BJ (cell line): ENCODE measurements around the gene UGGT1. TPM values are rescaled to one million over a fixed set of nuclear protein-coding genes. Genes with fewer than 3 reads are reported as not detected.

Experiments
- CTCF ChIA-PET: fragments of 350-600 bp; formaldehyde crosslinking; extraction: SDS; loops from one replicate; lab custom pipeline; 2021; ENCODE audit warnings: antibody characterized with exemption, inconsistent platforms; lab: Yijun Ruan, JAX
- POLR2A ChIA-PET: fragments of 300-600 bp; sonication (Branson Sonifier 250); formaldehyde crosslinking; extraction: SDS; loops from one replicate; lab custom pipeline; 2021; ENCODE audit warnings: antibody characterized with exemption; lab: Charles Lee
- DNase-seq: peaks from one replicate; pipeline ENCODE4 v3.0.0-alpha.2; 2011; ENCODE audit warnings: low read depth
- H3K27me3 ChIP-seq: 2 replicates; pipeline ENCODE4 v1.6.0; 2011; ENCODE audit warnings: low read length; ENCODE audit not compliant: control insufficient read depth, insufficient read depth
- H3K36me3 ChIP-seq: 2 replicates; pipeline ENCODE4 v1.5.1; 2011; ENCODE audit warnings: low read length; ENCODE audit not compliant: control insufficient read depth, insufficient read depth
- H3K4me3 ChIP-seq: 2 replicates; pipeline ENCODE4 v1.5.1; 2011; ENCODE audit warnings: low read depth, mild to moderate bottlenecking, control low read depth, low read length
- polyA plus RNA-seq: library from polyadenylated mRNA; depleted of rRNA; stranded (reverse); fragments of >200 nt; gene quantifications from 2 replicates; pipeline ENCODE4 v1.2.3, GENCODE V29; 2011
- TF ChIP-seq, protein P1 (sequence below): IDR thresholded peaks from 2 replicates; pipeline ENCODE4 v1.5.1; 2011; ENCODE audit warnings: low read depth, mild to moderate bottlenecking, control low read depth, inconsistent platforms, low read length, moderate library complexity; ENCODE audit not compliant: insufficient read depth

UGGT1 gene
- polyA plus RNA-seq, 1 experiment, result 28.6 TPM

- TF ChIP-seq, protein P1, sequence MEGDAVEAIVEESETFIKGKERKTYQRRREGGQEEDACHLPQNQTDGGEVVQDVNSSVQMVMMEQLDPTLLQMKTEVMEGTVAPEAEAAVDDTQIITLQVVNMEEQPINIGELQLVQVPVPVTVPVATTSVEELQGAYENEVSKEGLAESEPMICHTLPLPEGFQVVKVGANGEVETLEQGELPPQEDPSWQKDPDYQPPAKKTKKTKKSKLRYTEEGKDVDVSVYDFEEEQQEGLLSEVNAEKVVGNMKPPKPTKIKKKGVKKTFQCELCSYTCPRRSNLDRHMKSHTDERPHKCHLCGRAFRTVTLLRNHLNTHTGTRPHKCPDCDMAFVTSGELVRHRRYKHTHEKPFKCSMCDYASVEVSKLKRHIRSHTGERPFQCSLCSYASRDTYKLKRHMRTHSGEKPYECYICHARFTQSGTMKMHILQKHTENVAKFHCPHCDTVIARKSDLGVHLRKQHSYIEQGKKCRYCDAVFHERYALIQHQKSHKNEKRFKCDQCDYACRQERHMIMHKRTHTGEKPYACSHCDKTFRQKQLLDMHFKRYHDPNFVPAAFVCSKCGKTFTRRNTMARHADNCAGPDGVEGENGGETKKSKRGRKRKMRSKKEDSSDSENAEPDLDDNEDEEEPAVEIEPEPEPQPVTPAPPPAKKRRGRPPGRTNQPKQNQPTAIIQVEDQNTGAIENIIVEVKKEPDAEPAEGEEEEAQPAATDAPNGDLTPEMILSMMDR, result no peak
- no peaks in the 10 kb centered on the region for H3K27me3 ChIP-seq
- no peak for DNase-seq
- ChIA-PET POLR2A (no interaction called here), CTCF (no interaction called here)
- no peak overlapping the region for H3K4me3 ChIP-seq
- H3K36me3 ChIP-seq, result no peaks in the 10 kb centered on the region
Measured at GRCh38 chr2:128197059-128197458, 106.1 kb downstream of the UGGT1 start.

DNA sequence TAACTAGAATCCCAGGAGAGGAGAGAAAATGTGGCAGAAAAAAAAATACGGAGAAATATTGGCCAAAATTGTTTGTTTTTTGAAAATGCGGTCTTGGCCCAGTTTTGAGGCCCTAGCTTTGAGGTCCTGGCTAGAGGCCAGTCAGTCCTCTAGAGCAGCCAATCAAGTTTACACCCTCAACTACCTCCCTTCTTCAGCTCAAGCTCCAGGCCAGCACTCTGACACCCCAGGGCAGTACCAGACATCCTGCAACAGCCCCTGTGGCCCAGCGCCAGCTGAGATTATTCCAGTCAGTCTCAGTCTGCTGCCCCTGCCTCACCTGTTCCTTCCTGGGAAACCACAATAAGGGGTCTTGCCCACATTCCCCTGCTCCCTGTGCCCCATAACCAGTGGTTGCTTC is 107.7 kb downstream of the UGGT1 start:
- DNase-seq, result no peak
- Histone ChIP-seq H3K36me3 (no peaks in the 10 kb centered on the region), H3K4me3 (no peak overlapping the region), H3K27me3 (no peaks in the 10 kb centered on the region)
- CTCF ChIA-PET, result interaction anchor here (0.6 kb wide), 1 partner anchor 15 kb away, joined by 4 read pairs; no protein-coding TSS in a partner anchor
- TF ChIP-seq, protein P1, result no peak
- POLR2A ChIA-PET, result no interaction called here

DNA sequence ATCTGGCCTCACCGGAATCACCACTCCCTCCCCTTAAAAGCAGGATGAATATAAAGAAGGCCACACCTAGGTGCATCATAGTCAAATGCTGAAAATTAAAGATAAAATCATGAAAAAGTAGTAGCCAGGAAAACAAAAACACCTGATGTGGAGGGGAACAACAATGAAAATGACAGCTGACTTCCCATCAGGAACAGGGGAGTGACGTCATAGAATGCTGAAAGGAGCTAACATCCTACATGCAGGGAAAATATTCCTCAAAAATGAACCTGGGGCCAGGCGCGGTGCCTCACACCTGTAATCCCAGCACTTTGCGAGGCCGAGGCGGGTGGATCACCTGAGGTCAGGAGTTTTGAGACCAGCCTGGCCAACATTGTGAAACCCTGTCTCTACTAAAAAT is 108.1 kb downstream of the UGGT1 start:
- H3K27me3 ChIP-seq, result no peaks in the 10 kb centered on the region
- CTCF ChIA-PET, result interaction anchor here (0.6 kb wide), 1 partner anchor 14 kb away, joined by 4 read pairs; no protein-coding TSS in a partner anchor

GRCh38 chr2:128202791-128203190 is 111.8 kb downstream of the UGGT1 start:
- CTCF ChIA-PET, result no interaction called here
- Histone ChIP-seq H3K27me3 (no peaks in the 10 kb centered on the region), H3K4me3 (no peak overlapping the region), H3K36me3 (no peaks in the 10 kb centered on the region)
- TF ChIP-seq, protein P1, result no peak
- DNase-seq, result no peak
- POLR2A ChIA-PET, result no interaction called here

More for the DNA sequence above, 108.1 kb downstream of the UGGT1 start:
- Histone ChIP-seq H3K4me3 (no peak overlapping the region), H3K36me3 (no peaks in the 10 kb centered on the region)
- DNase-seq, result no peak
- TF ChIP-seq, protein P1, result no peak
- POLR2A ChIA-PET, result no interaction called here

- DNase-seq, result no peak
Measured at GRCh38 chr2:128206245-128206644, 115.2 kb downstream of the UGGT1 start.

More at GRCh38 chr2:128206245-128206644, 115.2 kb downstream of the UGGT1 start:
- Histone ChIP-seq H3K27me3 (no peaks in the 10 kb centered on the region), H3K36me3 (no peaks in the 10 kb centered on the region), H3K4me3 (no peak overlapping the region)
- ChIA-PET CTCF (no interaction called here), POLR2A (no interaction called here)
- TF ChIP-seq, protein P1, result no peak
